NCI-H1105 (cell line): ENCODE measurements around the gene DHRS12.
A peak's percentile ranks its signal among the peaks of the same experiment; 100 is the strongest.

ENCODE experiments used
- DNase-seq: peaks from one replicate; lab custom pipeline; 2025; lab: John Stamatoyannopoulos, UW

Gene DHRS12

GRCh38 chr13:51803422-51804294 is at the start of gene DHRS12:
DHRS12 (minus strand) TSS chr13:51804163; CDS start chr13:51799659, 4,504 bp downstream.
- DNase-seq = peak; percentile 55

- DNase-seq = no peak
Observed at GRCh38 chr13:51849145-51850101, 45.5 kb upstream of the DHRS12 start.

- no peak for DNase-seq
Observed at GRCh38 chr13:51848674-51849073, 44.7 kb upstream of the DHRS12 start.

- DNase-seq = no peak
Observed at GRCh38 chr13:51846756-51847155, 42.8 kb upstream of the DHRS12 start.

- DNase-seq = no peak
Observed at GRCh38 chr13:51845574-51846318, 41.8 kb upstream of the DHRS12 start.

- DNase-seq = no peak
Observed at GRCh38 chr13:51844862-51845573, 41.1 kb upstream of the DHRS12 start, which contains the start of gene TMEM272. TMEM272 (minus strand) TSS chr13:51845177; CDS start chr13:51838530, 6,647 bp downstream.

- DNase-seq = no peak
Observed at GRCh38 chr13:51843529-51843928, 39.6 kb upstream of the DHRS12 start.

- DNase-seq = no peak
Observed at GRCh38 chr13:51841732-51842131, 37.8 kb upstream of the DHRS12 start.

GRCh38 chr13:51840917-51841316 is 37.0 kb upstream of the DHRS12 start:
- DNase-seq = no peak

- no peak for DNase-seq
Observed at GRCh38 chr13:51839711-51840540, 36.0 kb upstream of the DHRS12 start.

- DNase-seq = no peak
Observed at GRCh38 chr13:51838240-51838846, 34.4 kb upstream of the DHRS12 start.

GRCh38 chr13:51837016-51837415 is 33.1 kb upstream of the DHRS12 start:
- DNase-seq = no peak

GRCh38 chr13:51834581-51835171 is 30.7 kb upstream of the DHRS12 start:
- no peak for DNase-seq

- DNase-seq = no peak
Observed at GRCh38 chr13:51833980-51834379, 30.0 kb upstream of the DHRS12 start.

GRCh38 chr13:51832471-51833152 is 28.6 kb upstream of the DHRS12 start:
- DNase-seq = no peak

- DNase-seq = no peak
Observed at GRCh38 chr13:51831519-51831918, 27.6 kb upstream of the DHRS12 start.

GRCh38 chr13:51829568-51829899 is 25.6 kb upstream of the DHRS12 start:
- DNase-seq = no peak

GRCh38 chr13:51828730-51829567 is 25.0 kb upstream of the DHRS12 start:
- no peak for DNase-seq
